ENCODE measurements around the gene SSX3.
"Not testable (repeated sequence)": the region's sequence is repeated elsewhere in the genome, so short reads cannot be mapped to it uniquely, and the experiment has no call there.

Gene SSX3, protein sequence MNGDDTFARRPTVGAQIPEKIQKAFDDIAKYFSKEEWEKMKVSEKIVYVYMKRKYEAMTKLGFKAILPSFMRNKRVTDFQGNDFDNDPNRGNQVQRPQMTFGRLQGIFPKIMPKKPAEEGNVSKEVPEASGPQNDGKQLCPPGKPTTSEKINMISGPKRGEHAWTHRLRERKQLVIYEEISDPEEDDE

DNA sequence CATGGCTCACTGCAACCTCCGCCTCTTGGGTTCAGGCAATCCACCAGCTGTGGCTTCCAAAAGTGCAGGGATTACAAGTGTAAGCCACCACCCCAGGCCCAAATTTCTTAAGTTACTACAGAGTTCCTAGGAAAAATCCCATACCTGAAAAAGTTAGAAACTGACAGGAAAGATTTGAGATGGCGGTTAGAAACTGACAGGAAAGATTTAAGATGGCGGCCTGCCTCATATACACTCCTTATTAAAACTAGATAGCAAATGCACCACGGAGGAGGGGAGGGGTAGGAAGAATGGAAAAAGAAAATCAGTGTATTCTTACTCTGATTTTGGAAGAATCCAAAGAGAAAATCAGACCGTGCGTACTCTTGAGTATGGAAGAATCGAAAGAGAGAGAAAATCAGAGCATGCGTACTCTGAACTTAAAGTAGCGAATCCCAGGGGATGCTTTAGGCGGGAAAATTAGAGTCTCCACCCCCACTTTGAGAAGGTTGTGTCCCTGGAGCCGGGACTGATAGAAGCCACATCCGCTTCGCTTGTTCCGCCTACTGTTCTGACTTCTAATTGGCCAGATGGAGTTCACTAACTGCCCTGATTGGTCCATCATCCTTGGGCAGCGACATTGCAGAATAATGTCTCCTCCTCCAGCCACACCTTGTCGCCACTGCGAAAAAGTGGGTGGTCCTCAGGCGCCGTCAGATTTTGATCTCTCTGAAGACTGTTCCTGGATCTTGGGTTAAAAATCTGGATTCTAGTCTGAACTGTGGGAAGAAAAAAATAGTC is at the start of gene SSX3:
Gene SSX3 (minus strand): TSS at position 389 of the 780 bp plus-strand sequence. CDS start 1,454 bp downstream, outside the sequence.
- H3K27ac ChIP-seq; DNase-seq (ENCODE audit: low read depth, low spot score); H3K9me3 ChIP-seq (ENCODE audit: low read depth, low read length); H3K9ac ChIP-seq (ENCODE audit: insufficient read length); H3K4me3 ChIP-seq; H3K36me3 ChIP-seq (ENCODE audit: insufficient read depth, low read length): not testable (repeated sequence)

DNA sequence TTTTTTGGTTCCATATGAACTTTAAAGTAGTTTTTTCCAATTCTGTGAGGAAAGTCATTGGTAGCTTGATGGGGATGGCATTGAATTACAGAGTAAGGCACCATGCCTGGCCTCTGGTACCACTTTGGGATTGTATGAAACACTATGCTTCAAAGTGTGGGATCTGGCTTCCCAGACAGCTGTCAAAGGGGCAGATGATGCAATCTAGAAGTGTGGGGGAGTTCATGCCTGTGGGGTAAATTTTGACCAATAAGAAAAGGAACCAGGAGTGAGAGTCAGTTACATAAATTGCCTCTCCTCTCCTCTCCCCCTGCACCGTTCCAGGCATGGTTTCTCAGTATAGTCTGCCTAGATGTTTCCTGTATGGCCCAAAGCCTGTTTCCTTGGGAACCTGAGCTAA is 41.3 kb upstream of the SSX3 start:
- not testable (repeated sequence) for H3K9me3 ChIP-seq (ENCODE audit: low read depth, low read length); H3K4me3 ChIP-seq; H3K27ac ChIP-seq; DNase-seq (ENCODE audit: low read depth, low spot score); H3K36me3 ChIP-seq (ENCODE audit: insufficient read depth, low read length); H3K9ac ChIP-seq (ENCODE audit: insufficient read length)

DNA sequence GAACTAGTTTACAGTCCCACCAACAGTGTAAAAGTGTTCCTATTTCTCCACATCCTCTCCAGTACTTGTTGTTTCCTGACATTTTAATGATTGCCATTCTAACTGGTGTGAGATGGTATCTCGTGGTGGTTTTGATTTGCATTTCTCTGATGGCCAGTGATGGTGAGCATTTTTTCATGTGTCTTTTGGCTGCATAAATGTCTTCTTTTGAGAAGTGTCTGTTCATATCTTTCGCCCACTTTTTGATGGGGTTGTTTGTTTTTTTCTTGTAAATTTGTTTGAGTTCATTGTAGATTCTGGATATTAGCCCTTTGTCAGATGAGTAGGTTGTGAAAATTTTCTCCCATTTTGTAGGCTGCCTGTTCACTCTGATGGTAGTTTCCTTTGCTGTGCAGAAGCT is 40.4 kb upstream of the SSX3 start:
- H3K9me3 ChIP-seq (ENCODE audit: low read depth, low read length); H3K4me3 ChIP-seq; H3K27ac ChIP-seq; DNase-seq (ENCODE audit: low read depth, low spot score); H3K9ac ChIP-seq (ENCODE audit: insufficient read length); H3K36me3 ChIP-seq (ENCODE audit: insufficient read depth, low read length): not testable (repeated sequence)

DNA sequence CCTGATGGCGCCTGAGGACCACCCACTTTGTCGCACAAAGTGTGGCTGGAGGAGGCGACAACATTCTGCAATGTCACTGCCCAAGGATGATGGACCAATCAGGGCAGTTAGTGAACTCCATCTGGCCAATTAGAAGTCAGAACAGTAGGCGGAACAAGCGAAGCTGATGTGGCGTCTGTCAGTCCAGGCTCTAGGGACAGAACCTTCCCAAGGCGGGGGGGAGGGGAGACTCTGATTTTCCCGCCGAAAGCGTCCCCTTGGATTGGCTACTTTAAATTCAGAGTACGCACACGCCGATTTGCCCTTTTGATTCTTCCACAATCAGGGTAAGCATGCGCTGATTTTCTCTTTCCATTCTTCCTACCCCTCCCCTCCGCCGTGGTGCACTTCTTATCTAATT is 26.7 kb upstream of the SSX3 start, which contains the start of gene SSX4:
Gene SSX4 (plus strand): TSS at position 301 of the 400 bp plus-strand sequence. CDS start 515 bp downstream, outside the sequence.
- not testable (repeated sequence) for H3K9ac ChIP-seq (ENCODE audit: insufficient read length); H3K27ac ChIP-seq; H3K36me3 ChIP-seq (ENCODE audit: insufficient read depth, low read length); H3K4me3 ChIP-seq; DNase-seq (ENCODE audit: low read depth, low spot score); H3K9me3 ChIP-seq (ENCODE audit: low read depth, low read length)

DNA sequence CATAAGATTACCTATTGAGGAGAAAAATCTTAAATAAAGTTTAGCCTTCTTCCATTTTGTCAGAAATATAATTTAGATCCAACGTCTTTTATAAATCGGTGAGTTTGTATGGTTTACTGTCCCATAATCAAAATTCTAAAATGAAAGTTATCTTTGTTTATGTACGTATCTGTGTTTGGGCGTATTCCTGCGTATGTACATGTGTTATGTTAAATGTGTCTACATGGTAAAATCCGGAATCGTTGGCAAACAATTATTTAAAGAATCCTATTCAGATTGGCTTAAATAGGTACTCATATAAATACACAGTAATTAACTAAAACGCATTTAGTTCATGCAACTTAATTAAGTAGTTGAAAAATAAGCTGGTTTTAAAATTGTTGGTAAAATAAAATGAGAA is 13.9 kb upstream of the SSX3 start:
- H3K27ac ChIP-seq; H3K36me3 ChIP-seq (ENCODE audit: insufficient read depth, low read length); H3K9me3 ChIP-seq (ENCODE audit: low read depth, low read length); H3K9ac ChIP-seq (ENCODE audit: insufficient read length); DNase-seq (ENCODE audit: low read depth, low spot score); H3K4me3 ChIP-seq: not testable (repeated sequence)

DNA sequence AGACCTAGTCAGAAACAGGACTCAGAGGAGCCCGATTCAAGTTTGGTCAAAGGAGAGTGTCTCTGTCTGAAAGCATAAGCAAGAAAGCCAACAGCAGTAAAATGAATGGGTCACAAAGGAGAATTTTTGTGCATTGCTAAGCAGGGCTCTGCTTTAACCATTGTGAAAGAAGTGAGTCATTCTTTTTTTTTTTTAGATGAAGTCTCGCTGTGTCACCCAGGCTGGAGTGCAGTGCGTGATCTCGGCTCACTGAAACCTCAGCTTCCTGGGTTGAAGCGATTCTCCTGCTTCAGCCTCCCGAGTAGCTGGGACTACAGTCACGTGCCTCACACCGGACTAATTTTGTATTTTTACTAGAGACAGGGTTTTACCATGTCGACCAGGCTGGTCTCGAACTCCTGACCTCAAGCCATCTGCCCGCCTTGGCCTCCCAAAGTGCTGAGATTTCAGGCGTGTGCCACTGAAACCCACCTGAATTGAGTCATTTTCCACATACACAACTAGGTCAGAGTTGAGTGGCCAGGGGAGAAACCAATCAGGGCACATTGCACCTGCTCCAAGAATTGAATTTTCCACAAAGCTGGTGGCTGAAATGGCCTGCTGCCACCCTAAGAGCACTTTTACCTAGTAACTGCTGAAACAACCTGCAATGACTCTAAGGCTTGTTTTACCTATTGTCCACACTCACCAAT is 11.4 kb upstream of the SSX3 start:
- H3K9me3 ChIP-seq (ENCODE audit: low read depth, low read length); H3K4me3 ChIP-seq; H3K36me3 ChIP-seq (ENCODE audit: insufficient read depth, low read length); H3K9ac ChIP-seq (ENCODE audit: insufficient read length); H3K27ac ChIP-seq; DNase-seq (ENCODE audit: low read depth, low spot score): not testable (repeated sequence)

DNA sequence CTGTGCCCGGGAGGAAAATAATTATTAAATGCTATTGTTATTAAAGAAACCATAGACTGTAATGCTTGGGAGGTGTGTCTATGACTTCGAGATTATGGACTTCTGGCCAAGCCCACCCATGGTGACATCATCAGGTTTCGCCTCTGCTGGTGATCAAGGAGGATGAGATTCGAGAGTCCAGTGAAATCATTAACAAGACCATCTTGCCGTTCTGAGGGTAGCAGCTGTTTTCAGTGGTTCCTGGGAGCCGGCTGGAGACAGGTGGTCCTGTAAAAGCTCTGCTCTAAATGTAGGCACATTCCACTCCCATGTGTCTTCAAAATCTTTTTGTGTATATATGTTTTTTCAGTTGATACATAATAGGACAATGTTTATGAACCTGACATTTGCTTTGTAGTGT is 2.8 kb upstream of the SSX3 start:
- not testable (repeated sequence) for H3K9ac ChIP-seq (ENCODE audit: insufficient read length); H3K4me3 ChIP-seq; DNase-seq (ENCODE audit: low read depth, low spot score); H3K36me3 ChIP-seq (ENCODE audit: insufficient read depth, low read length); H3K27ac ChIP-seq; H3K9me3 ChIP-seq (ENCODE audit: low read depth, low read length)

DNA sequence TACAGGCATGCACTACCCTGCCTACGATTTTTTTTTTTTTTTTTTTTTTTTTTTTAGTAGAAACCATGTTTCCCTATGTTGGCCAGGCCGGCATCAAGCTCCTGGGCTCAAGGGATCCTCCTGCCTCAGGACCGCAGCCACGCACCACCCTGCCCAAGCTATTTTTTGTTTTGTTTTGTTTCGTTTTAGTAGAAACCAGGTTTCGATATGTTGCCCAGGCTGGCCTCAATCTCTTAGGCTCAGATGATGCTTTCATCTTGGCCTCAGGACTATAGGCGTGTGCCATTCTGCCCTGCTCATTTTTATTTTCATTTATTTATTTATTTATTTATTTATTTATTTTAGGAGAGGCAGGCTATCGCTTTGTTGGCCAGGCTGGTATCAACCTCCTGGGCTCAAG is 1.2 kb upstream of the SSX3 start:
- TF ChIP-seq FOXP2 (optimal IDR thresholded peaks at IDR 0.05; ENCODE audit: control extremely low read depth, extremely low read length, insufficient read depth) = no peak
- TF ChIP-seq POLR2AphosphoS5 (IDR thresholded peaks at IDR 0.05; ENCODE audit: borderline replicate concordance, low read depth, low read length) = no peak
- no peak for TF ChIP-seq EZH2 (IDR thresholded peaks at IDR 0.05)
- Histone ChIP-seq H3K9me3 (ENCODE audit: low read depth, low read length) (no peaks in the 10 kb centered on the region), H3K9ac (ENCODE audit: insufficient read length) (no peak overlapping the region)

DNA sequence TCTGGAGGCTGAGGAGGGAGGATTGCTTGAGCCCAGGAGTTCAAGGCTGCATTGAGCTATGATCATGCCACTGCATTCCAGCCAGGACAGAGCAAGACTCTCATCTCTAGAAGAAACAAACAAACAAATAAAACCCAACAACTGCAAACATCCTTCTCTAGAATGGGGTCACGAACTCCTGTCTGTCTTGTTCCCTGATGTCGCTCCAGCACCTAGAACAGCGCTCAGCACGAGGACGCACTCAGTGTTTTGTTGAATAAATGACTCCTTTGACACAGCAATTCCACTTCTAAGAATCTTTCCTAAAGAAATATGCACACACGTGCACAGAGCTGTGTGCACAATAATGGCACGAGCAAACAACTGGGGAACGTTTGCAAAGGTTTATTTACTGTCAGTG is 10.4 kb downstream of the SSX3 start:
- not testable (repeated sequence) for H3K9ac ChIP-seq (ENCODE audit: insufficient read length); H3K9me3 ChIP-seq (ENCODE audit: low read depth, low read length); DNase-seq (ENCODE audit: low read depth, low spot score); H3K27ac ChIP-seq; H3K4me3 ChIP-seq; H3K36me3 ChIP-seq (ENCODE audit: insufficient read depth, low read length)

More for the DNA sequence above, 1.2 kb upstream of the SSX3 start:
- H3K36me3 ChIP-seq (ENCODE audit: insufficient read depth, low read length) = no peaks in the 10 kb centered on the region
- H3K4me3 ChIP-seq = no peak overlapping the region
- DNase-seq (ENCODE audit: low read depth, low spot score) = no peak
- H3K27ac ChIP-seq = no peak overlapping the region

DNA sequence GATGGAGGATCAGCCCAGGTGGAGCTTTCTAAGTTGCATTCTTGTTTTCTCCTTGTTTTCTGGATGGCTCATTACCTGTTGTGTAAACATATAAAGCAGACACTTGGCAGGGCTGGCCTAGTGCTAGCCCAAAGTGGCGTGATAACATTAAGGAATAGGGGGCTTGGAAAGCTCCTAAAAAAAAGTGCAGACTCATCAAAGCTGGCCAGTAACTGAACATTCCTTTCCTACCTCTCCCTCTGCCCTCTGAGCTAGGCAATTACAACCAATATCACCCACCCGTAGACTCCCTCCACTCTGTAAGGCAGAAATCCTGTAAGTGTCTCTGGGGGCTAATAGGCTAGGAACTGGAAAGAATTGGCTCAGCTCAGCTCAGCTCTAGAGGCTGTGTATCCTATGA is 42.5 kb downstream of the SSX3 start:
- not testable (repeated sequence) for H3K27ac ChIP-seq; H3K4me3 ChIP-seq; H3K9me3 ChIP-seq (ENCODE audit: low read depth, low read length); H3K36me3 ChIP-seq (ENCODE audit: insufficient read depth, low read length); H3K9ac ChIP-seq (ENCODE audit: insufficient read length); DNase-seq (ENCODE audit: low read depth, low spot score)
